Activated CD8-positive, alpha-beta memory T cell treated with anti-CD3 and anti-CD28 coated beads, Interleukin-2, amount 50 U/mL, for 1 hour (primary cell): Measurements from ENCODE around the gene GNB1L.

Experiments
- DNase-seq: peaks from one replicate; pipeline ENCODE4 v3.0.0-alpha.2; 2020; ENCODE audit errors: extremely low read depth

The GNB1L gene

DNA sequence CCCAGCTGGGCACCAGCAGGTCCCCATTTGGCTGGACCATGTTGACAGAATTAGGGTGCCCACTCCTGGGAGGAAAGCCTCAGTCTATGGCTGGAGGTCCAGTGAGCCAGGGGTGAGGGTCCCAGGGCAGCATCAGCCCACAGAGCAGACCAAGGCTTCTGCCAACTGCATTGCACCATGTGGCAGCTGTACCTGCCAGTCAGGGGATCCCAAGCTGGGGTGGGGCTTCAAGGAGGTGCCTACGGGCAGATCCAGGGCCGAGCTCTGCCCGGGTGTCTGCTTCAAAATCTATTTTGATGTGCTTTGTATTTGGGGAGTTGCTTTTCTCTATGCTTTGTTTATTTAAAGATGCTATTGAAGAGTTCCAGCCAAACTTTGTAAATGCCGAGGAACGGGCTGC is 120.9 kb downstream of the GNB1L start:
- DNase-seq = no peak
